GM21515 (cell line): Measurements from ENCODE around the gene GJC1.
"Not testable (repeated sequence)": the region's sequence is repeated elsewhere in the genome, so short reads cannot be mapped to it uniquely, and the experiment has no call there.

Experiments used
- ATAC-seq: cut with Tn5 transposase; IDR thresholded peaks from one replicate; pipeline ENCODE4 v1.9.1; 2021; ENCODE audit not compliant: unreplicated experiment

Gene GJC1

DNA sequence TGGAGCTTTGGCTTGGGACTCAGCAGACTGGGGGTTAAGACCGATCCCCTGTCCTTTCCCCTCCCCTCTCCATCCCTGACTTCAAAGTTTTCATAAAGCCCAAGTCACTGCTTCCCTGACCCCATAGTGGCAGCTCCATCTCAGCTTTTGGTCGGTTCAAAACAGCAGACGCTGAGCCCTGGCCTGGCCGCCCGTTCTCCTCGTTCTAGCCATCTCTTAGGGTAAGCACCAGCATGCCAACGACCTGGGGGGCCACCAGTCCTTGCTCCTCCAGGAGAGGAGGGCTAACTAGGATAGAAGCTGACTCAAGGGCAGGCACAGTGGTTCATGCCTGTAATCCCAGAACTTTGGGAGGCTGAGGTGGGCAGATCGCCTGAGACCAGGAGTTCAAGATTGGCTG is 16.1 kb upstream of the GJC1 start:
- ATAC-seq, result no peak

DNA sequence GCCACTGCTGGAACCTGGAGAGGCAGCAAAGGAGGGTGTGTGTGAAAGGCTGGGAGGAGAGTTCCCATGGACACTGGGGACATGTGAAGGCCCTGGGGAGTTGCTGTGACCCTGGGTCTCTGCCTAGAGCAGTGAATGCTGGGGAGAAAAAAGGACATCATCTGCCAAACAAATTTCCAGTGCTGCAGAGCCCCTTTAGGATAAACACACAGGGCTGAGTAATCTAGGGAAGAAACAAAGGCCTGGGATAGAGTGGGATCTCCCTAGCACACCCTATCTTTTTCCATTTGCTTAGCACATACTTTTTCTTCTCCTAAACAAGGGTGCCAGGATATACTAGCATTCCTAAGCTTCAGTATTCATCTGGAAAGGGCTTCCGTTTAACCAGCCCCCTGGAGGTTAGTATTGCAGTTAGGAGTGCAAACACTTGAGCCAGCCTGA is 14.3 kb upstream of the GJC1 start:
- no peak for ATAC-seq

DNA sequence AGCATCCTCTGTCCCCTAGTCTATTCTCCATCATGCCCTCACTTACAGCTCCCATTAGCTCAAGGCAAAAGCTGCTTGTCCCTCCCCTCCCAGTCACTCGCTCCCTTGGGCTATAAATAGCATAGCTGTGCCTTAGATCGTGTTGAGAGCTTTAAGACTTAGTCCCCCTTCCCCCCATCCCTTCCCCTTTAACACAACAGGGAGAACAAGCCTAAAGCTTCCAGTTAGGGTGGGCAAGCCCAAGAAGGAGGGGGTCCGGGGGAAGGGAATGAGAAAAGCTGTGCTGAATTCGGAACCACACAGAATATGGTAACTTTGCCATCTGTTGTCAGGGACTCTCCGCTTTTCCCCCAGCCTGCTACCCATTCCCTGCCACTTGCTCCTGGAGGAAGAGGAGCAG is 12.7 kb upstream of the GJC1 start:
- ATAC-seq, result no peak

DNA sequence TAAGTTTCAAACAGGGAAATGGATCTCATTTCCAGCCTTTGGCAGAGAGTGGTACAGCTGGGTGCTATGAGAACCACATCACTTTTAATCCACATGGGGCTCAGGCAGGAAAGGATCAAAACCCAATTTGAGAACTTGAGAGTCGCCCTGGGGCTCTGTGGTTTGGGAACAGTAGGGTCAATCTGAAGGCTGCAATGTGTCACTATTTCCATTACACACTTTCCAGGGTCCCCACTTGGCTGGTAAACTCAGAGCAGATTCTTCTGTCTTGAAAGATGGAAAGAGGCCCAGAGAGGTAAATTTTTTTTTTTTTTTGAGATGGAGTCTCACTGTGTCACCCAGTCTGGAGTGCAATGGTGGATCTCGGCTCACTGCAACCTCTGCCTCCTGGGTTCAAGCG is 10.8 kb upstream of the GJC1 start:
- no peak for ATAC-seq

DNA sequence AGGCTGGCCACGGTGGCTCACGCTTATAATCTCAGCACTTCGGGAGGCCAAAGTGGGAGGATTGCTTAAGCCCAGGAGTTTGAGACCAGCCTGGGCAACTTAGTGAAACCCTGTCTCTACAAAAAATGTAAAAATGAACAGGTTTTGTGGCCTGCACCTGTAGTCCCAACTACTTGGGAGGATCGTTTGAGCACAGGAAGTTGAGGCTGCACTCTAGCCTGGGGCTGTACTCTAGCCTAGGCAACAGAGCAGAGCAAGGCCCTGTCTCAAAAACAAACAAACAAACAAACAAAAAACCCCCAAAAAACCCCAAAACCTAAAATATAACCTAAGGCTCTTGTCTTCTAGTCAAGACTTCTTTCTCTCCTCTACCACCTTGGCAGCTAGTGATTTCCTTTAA is 10.2 kb upstream of the GJC1 start:
- ATAC-seq, result no peak

DNA sequence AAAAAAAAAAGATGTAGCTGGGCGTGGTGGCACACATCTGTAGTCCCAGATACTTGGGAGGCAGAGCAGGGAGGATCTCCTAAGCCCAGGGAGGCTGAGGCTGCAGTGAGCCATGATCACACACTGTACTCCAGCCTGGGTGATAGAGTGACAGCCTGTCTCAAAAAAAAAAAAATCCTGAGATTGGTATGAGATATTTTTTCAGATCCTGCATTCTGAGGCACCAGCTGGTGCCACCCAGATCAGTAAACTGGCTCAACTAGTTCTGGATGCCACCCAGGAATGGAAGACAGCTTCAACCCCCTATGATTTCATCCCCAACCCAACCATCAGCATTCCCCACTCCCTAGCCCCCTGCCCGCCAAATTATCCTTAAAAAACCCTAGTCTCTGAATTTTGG is 7.1 kb upstream of the GJC1 start:
- no peak for ATAC-seq

DNA sequence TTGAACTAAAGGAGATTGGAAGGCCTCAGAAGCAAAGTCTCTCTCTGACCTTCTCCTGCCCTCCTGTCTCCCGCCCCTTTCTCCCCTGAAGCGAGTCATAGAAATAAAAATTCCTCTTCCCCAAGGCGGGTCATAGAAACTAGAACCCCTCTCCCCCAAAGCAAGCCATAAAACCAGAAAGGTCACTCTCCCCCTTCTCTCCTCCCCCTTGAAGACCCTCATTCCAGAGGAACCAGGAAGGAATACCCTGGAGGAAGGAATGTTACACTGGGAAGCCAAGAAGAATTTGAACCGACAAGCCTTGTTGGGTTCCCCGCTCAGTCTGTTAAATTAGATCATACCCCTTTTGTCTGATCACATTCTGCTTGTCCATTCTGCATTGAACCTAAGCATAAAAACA is 2.7 kb upstream of the GJC1 start:
- ATAC-seq, result no peak

DNA sequence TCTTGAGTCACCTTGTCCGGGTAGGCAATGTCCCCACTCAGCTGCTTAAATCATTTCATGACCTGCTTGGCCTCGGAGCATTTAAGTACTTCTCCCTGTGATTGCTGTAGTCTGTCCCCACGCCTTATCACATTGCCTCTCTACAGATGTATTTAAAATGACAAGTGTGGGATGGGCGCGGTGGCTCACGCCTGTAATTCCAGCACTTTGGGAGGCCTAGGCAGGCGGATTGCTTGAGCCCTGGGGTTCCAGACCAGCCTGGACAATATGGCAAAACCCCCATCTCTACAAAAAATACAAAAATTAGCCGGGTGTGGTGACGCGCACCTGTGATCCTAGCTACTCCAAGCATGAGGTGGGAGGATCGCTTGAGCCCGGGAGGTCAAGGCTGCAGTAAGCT is 1.3 kb upstream of the GJC1 start:
- ATAC-seq, result no peak

DNA sequence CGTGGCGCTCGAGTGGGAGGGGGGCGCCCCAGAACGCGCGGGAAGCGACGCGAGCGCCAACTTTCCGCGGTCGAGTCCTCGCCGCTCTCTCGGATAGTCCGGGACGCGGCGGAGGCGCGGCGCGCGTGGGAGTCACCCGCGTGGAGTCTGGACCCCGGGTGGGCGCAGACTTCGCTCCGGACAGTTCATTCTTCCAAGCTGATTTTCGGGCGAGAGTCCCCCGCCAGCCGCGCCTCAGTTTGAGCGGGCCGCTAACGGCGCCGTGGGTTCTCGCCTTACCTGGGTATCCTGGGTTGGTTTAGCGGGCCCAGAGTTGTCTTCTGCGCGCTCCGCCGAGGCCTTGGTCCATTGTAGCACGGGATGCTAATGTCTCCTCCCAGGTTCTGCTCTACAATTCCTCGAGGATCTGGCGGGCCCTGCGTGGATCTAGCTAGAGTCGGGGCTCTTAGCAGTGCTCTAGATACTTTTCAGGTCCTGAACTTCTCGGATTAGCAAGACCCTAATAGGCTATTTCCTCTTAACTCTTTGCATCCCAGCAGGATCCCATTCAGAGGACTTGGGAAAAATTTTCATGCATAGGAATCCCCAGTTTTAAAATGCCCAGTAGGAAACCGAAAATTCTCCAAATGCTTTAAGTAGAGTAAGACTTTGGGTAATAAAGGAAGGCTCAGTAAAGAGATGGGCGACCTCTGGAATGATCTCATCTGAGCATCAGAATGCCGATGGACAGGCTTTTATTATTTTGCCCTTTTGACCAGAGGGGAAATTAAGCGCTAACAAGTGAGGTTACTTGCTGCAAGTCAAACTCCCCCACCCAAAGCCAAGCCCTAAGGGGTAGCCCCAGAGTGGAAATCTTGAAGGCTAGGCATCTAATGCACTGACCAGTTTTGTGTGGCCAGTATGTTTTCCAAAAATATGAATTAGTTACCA is 537 bp upstream of the GJC1 start:
- ATAC-seq, result no peak

DNA sequence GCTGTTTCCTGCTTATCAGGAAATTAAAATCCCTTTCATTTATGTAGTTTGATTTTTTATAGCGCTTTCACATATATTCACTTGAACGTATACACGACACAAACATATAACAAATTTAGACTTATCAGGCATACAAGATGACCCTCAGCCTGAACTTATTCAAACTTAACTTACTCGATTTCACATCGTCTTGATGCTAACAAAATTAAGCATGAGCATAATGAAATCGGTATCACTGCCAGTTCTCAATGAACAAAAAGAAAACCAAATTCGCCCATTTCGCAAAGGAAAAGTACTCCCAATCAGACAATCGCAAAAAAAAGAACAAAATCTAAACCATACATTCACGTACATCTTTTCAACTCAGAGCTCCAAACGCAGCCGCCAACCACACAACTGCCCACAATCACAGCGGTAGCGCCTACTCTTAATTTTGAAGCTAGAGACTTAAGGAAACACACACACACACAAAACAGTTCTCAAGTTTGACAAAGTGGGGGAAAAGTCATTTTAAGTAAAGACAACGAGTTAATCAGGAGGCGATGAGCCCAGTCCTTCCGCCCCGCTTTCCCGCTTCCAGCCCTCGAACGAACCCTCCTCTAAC is 1.1 kb downstream of the GJC1 start:
- no peak for ATAC-seq

DNA sequence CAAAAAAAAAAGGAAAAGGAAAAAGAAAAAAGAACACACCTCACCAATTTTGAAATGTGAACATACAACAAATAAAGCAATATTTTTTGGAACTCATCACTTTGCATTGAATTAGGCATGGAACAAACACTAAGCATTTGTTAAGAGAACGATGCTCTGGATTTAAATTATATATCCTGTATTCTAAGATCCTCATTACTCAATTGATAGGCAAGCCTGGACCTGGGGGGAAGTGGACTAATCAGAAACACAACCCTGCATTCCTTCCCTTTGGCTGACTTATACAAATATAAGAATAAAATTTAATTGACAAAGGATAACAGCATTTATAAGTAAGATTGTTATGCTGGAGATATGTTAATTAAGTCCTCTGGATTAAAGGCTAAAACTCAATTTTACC is 2.2 kb downstream of the GJC1 start:
- ATAC-seq, result no peak

DNA sequence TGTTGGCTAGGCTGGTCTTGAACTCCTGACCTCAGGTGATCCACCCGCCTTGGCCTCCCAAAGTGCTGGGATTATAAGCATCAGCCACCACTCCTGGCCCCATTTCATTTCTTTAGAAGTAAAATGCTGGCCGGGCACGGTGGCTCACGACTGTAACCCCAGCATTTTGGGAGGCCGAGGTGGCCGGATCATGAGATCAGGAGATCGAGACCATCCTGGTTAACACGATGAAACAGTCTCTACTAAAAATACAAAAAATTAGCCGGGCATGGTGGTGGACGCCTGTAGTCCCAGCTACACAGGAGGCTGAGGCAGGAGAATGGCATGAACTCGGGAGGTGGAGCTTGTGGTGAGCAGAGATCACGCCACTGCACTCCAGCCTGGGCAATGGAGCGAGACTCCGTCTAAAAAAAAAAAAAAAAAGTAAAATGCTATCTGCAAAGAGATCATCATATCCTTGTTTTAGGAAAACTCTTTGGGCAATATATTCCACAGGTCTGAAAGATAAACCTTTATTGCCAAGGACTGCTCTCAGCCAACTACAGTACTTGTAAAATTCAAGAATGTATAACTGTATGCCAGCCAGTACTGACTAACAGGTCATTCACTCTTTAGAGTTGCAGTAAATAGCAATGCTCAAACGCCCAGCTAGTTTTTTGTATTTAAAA is 3.8 kb downstream of the GJC1 start:
- ATAC-seq, result no peak

DNA sequence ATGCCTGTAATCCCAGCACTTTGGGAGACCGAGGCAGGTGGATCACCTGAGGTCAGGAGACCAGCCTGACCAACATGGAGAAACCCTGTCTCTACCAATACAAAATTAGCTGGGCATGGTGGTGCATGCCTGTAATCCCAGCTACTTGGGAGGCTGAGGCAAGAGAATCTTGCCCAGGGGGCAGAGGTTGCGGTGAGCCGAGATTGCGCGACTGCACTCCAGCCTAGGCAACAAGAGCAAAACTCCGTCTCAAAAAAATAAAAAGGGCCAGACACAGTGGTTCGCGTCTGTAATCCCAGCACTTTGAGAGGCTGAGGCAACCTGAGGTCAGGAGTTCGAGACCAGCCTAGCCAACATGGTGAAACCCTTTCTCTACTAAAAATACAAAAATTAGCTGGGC is 4.9 kb downstream of the GJC1 start:
- not testable (repeated sequence) for ATAC-seq

DNA sequence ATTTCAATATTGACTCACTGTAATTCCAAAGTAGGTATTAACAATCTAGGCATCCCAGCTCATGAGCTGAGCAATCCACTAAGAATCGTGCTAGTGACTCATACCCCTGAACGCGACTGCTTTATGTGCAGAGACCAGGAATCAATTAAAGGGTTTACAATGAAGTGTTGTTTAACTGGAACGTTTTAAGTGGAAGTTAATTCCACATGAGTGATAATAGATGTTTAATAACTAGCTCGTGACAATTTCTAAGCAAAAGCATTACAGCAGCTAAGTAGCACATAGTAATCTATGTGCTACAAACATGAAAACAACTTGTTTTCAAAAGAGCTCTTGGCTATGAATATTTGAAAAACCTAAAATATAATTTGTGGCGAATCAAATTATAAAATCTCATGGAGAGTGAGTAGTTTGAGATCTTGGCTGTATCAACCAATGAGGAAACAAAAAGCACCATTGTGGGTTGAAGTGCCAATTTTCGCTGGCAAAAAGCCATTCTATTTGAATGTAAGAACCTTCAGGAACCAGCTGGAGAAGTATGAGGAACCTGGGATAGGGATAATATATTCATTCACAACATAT is 9.4 kb downstream of the GJC1 start:
- ATAC-seq, result no peak

DNA sequence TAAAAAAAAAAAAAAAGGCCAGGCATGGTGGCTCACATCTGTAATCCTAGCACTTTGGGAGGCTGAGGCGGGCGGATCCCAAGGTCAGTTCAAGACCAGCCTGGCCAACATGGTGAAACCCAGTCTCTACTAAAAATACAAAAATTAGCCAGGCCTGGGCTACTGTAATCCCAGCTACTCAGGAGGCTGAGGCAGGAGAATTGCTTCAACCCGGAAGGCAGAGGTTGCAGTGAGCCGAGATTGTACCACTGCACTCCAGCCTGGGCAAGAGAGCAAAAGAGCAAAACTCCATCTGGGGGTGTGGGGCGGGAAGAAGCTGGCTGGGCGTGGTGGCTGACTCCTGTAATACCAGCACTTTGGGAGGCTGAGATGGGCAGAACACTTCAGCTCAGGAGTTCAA is 11.6 kb downstream of the GJC1 start:
- not testable (repeated sequence) for ATAC-seq

DNA sequence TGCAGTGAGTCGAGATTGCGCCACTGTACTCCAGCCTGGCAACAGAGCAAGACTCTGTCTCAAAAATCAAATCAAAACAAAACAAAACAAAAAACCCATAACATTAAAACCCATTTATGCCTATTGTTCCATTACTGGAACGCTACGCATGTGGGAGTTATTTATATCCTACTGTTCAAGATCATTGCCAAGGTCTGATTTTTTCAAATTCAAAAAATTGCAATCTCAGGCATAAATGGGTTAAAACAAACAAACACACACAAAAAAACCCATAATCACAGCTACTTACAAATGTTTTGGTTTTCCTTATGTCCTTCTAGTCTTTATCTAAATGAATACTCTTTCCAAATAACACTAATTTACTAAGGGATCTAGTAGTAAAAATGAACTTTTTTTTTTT is 17.8 kb downstream of the GJC1 start:
- no peak for ATAC-seq

DNA sequence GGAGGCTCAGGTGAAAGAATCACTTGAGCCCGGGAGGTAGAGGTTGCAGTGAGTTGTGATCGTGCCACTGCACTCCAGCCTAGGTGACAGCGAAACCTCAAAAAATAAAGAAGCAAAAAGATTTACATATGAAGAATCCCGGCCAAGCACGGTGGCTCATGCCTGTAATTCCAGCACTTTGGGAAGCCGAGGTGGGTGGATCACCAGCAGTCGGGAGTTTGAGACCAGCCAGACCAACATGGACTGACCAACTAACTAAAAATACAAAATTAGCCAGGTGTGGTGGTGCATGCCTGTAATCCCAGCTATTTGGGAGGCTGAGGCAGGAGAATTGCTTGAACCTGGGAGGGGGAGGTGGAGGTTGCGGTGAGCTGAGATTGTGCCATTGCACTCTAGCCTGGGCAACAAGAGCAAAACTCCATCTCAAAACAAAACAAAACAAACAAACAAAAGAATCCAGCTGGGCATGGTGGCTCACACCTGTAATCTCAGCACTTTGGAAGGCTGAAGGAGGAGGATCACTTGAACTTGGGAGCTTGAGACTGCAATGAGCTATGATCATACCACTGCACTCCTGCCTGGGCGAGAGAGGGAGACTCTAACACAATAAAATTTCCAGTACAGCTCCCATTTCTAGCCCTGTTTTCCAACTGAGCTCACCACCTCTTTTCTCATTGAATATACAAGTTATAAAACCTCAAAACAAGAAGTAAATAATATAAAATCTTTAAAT is 21.3 kb downstream of the GJC1 start:
- ATAC-seq, result not testable (repeated sequence)

DNA sequence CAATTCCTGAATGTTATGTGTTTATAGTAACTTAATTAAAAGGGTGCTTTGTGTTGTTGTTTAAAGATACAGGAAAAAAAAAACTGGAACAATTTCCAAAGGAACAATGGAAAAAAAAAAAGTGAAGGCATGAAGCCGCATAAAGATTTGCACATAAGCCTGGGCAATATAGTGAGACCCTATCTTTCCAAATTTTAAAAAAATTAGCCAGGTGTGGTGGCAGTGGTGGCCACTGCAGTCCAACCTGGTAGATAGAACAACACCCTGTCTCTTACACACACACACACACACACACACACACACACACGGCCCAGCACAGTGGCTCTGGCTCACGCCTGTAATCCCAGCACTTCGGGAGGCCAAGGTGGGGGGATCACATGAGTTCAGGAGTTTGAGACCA is 21.9 kb downstream of the GJC1 start:
- no peak for ATAC-seq

DNA sequence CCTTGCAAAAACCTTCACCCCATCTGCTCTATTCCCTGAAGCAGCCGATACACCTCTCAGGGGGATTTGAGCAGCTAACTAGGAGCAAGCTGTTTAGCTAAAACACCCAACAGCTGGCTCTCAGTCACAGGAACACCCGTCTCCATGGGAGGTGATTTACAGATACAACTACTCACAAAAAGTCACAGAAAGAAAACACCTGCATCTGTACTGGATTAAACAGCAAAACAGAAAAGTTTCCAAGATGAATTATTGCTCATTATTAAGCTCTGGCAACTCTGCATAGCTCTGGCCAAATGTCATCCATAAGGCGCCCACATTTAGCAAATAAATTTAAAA is 22.3 kb downstream of the GJC1 start:
- no peak for ATAC-seq

DNA sequence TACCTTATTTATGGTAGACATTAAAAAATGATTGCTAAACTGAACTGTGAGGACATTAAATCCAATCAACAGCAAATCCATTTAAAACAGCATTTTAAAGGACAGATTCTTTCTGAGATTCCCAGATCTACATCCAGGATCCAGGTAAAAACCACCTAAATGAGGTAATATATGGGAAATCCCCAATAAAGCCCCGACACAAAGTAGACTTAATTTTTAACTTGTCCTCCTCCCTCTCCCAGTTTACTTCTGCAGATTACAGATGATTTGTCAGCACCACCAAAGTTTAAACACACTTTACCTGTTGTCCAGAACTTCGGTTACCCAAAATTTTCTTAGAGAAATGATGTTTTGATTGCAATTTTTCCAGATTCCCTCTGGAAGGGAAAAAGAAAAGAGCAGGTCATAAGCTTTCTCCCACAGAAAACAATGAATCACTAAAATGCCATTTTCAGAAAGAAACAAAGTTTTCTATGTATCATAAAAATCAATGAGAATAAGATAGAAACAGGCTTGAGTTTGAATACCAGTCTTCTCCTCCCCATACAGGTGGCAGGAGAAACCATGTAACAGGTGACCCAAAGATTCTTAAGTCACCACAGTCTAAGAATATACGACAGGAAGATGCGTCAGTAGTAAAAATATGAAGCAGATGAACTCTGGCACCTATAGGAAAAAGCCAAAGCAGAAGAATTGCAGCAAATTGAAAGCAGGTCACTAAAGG is 22.8 kb downstream of the GJC1 start:
- no peak for ATAC-seq
